ENCODE measurements around the gene DCLK3. TPM values are rescaled to one million over a fixed set of nuclear protein-coding genes. Genes with fewer than 3 reads are reported as not detected.

Gene DCLK3, protein sequence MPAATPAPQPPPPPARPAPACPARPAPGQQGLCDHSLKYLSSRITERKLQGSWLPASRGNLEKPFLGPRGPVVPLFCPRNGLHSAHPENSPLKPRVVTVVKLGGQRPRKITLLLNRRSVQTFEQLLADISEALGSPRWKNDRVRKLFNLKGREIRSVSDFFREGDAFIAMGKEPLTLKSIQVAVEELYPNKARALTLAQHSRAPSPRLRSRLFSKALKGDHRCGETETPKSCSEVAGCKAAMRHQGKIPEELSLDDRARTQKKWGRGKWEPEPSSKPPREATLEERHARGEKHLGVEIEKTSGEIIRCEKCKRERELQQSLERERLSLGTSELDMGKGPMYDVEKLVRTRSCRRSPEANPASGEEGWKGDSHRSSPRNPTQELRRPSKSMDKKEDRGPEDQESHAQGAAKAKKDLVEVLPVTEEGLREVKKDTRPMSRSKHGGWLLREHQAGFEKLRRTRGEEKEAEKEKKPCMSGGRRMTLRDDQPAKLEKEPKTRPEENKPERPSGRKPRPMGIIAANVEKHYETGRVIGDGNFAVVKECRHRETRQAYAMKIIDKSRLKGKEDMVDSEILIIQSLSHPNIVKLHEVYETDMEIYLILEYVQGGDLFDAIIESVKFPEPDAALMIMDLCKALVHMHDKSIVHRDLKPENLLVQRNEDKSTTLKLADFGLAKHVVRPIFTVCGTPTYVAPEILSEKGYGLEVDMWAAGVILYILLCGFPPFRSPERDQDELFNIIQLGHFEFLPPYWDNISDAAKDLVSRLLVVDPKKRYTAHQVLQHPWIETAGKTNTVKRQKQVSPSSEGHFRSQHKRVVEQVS
- total RNA-seq (2014; rRNA removed; shearing (Covaris generic)) = not detected in 2 replicates

DNA sequence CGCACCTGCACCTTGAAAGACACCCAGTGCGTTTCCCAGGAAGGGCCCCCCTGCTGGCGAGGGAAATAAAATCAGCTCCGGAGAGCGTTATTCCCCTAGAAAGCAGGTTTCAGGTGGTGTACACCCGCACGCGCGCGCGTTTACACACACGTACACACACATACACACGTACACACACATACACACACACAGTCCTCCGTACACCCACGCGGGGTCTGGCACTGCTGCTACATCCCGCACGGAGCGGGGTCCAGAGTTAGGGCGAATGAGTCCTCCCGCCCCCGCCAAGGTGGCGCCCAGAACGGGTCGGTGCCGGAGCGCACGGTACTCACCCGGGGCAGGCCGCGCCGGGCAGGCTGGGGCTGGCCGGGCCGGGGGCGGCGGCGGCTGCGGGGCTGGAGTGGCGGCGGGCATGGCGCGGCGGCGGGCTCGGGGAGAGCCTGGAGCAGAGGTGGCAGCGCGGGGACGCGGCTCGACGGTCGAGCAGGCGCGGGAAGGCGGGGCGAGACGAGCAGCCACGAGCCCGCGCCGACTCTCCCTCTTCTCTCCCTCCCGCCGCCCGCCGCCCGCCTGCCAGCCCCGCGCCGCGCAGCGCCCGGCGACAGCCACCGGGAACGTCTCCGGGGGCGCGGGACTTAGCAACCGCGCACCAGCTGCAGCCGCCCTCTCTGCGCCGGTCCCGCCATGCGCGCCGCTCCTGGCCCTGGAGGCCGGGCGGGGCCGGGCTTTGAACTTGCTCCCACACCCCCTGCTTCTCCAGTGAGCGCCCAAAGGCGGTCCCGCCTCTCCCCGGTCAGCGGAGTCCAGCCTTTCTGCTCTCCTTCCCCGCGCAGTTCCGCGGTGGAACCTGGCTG lies at the start of gene DCLK3:
Gene DCLK3, minus strand, starts transcription at position 704 of the 854 bp plus-strand sequence. Its CDS starts 290 bp downstream, at position 414.

Other genes with a start within 250 kb of the DCLK3 start
- gene TRANK1, start 180.5 kb upstream of the DCLK3 start, total RNA-seq (2014; rRNA removed; shearing (Covaris generic)) = 1.9 and 4.4 TPM in 2 replicates
- 13.0 and 17.2 TPM in 2 replicates for gene EPM2AIP1, start 228.6 kb upstream of the DCLK3 start, total RNA-seq (2014; rRNA removed; shearing (Covaris generic))
- 81.3 and 99.4 TPM in 2 replicates for gene MLH1, start 229.0 kb upstream of the DCLK3 start, total RNA-seq (2014; rRNA removed; shearing (Covaris generic))

Measured in A375 (cell line).